Transverse colon (tissue), 4 donors: Measurements from ENCODE around the gene TNS3. TPM values are rescaled to one million over a fixed set of nuclear protein-coding genes. Genes with fewer than 3 reads are reported as not detected.

Experiments used
- DNase-seq: peaks from one replicate; pipeline ENCODE4 v3.0.0-alpha.2; 2019
- H3K27ac ChIP-seq, 4 donors: fragments of 200-600 bp; sonication (generic); 2 replicates each; pipeline ENCODE4 v1.5.1; 2016 to 2018; ENCODE audit warnings: inconsistent platforms in 4 of 4
- H3K27me3 ChIP-seq: fragments of 200-600 bp; sonication (generic); 2 replicates; pipeline ENCODE4 v1.5.1; 2017; ENCODE audit warnings: inconsistent platforms
- H3K36me3 ChIP-seq, 4 donors: fragments of 200-600 bp; sonication (generic); 2 replicates each; pipeline ENCODE4 v1.5.1; 2017 to 2019; ENCODE audit warnings: inconsistent platforms in 4 of 4
- H3K4me1 ChIP-seq, 4 donors: fragments of 200-600 bp; sonication (generic); 2 replicates each; pipeline ENCODE4 v1.5.1; 2017 to 2020; ENCODE audit warnings: inconsistent platforms in 4 of 4
- H3K4me3 ChIP-seq, 4 donors: fragments of 200-600 bp; sonication (generic); 1 replicate in 1 of 4; 2 replicates in 3 of 4; pipeline versions ENCODE4 v1.5.1 to v1.6.1; 2017 to 2019; ENCODE audit warnings: inconsistent platforms in 4 of 4
- H3K9me3 ChIP-seq, 2 donors: fragments of 200-600 bp; sonication (generic); 2 replicates each; pipeline ENCODE4 v1.5.1; 2017 to 2019; ENCODE audit warnings: inconsistent platforms in 2 of 2
- EP300 ChIP-seq: sonication (generic); formaldehyde crosslinking; IDR thresholded peaks from one replicate; pipeline ENCODE4 v1.6.1; 2017; ENCODE audit warnings: antibody characterized with exemption, low read depth
- POLR2A ChIP-seq: fragments of 450-650 bp; IDR thresholded peaks from one replicate; pipeline ENCODE4 v1.6.1; 2016; ENCODE audit warnings: antibody characterized with exemption, mild to moderate bottlenecking, moderate library complexity
- POLR2AphosphoS5 ChIP-seq, 3 donors: sonication (generic); formaldehyde crosslinking; IDR thresholded peaks; one replicate each; pipeline ENCODE4 v1.6.1; 2016; ENCODE audit warnings: antibody characterized with exemption in 3 of 3
- WGBS, 2 donors: methylation state at CpG; one replicate each; pipeline ENCODE4 v1.1.5; 2018; ENCODE audit warnings: low coverage in 1 of 2; 5-methylcytosine and 5-hydroxymethylcytosine counted together
- in situ Hi-C, 4 donors: fragments of 200-750 bp; cut with MboI; loops; one replicate each; pipeline versions ENCODE4 v1.15.0 to v1.15.1; 2017; ENCODE audit warnings: low sequenced_read_pairs in 3 of 4, low pct_ligation_motif_present in 1 of 4, low pct_unique_long_range_greater_than_20kb in 1 of 4
- intact Hi-C: fragments of 100-400 bp; cut with DNase I; formaldehyde crosslinking; loops from one replicate; pipeline ENCODE4 v1.15.1; 2023; ENCODE audit warnings: low total_unique reads
- total RNA-seq, 4 donors: library from RNA; depleted of rRNA; stranded (reverse); fragments of >200 nt; gene quantifications; one replicate each; pipeline ENCODE4 v1.1.0, GENCODE V29; 2016
- TF ChIP-seq, protein P1 (sequence below), 5 experiments: fragments of 200-600 bp in 3 of 5; fragments of 450-650 bp in 2 of 5; sonication (generic) in 3 of 5; IDR thresholded peaks; 1 replicate in 2 of 5; 2 replicates in 3 of 5; pipeline ENCODE4 v1.5.1; 2016 to 2017; ENCODE audit warnings: antibody characterized with exemption in 5 of 5, inconsistent platforms in 3 of 5, mild to moderate bottlenecking in 2 of 5, moderate library complexity in 1 of 5

Gene TNS3
- total RNA-seq, 4 donors from 2014 or later, result 58.5 to 104 (median 72.7) TPM

DNA sequence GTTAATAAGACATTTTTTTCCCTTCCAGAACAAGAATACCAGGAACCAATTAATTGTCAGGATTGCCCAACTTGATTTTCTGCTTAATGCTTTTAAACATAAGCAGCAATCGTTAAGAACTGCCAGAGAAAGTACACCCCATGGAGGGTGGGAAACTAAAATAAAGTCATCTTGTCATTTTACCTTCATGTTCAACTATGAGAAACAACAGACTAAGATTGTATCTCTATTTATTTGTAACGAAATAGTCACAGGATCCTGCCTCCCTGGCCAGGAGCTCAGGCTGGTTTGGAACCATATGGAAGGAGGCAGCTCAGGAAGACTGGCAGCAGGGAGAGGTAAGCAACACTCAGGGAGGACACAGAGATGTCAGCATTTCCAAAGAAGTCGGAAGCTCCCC lies 129.6 kb downstream of the TNS3 start:
- TF ChIP-seq, protein P1, sequence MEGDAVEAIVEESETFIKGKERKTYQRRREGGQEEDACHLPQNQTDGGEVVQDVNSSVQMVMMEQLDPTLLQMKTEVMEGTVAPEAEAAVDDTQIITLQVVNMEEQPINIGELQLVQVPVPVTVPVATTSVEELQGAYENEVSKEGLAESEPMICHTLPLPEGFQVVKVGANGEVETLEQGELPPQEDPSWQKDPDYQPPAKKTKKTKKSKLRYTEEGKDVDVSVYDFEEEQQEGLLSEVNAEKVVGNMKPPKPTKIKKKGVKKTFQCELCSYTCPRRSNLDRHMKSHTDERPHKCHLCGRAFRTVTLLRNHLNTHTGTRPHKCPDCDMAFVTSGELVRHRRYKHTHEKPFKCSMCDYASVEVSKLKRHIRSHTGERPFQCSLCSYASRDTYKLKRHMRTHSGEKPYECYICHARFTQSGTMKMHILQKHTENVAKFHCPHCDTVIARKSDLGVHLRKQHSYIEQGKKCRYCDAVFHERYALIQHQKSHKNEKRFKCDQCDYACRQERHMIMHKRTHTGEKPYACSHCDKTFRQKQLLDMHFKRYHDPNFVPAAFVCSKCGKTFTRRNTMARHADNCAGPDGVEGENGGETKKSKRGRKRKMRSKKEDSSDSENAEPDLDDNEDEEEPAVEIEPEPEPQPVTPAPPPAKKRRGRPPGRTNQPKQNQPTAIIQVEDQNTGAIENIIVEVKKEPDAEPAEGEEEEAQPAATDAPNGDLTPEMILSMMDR (IDR thresholded peaks at IDR 0.05), result no peak
- TF ChIP-seq EP300 (no peak), POLR2AphosphoS5 (IDR thresholded peaks at IDR 0.05) (no peak), POLR2A (no peak)
- intact Hi-C loops (no loop called here), in situ Hi-C loops (loop anchor here in 1 of 4 donors (25.0 kb wide), 1 partner anchor 135 kb away; the partner anchor contains the start of gene TNS3)
- H3K9me3 ChIP-seq, result no peaks in the 10 kb centered on the region
- DNase-seq, result no peak
- no peaks in the 10 kb centered on the region for H3K36me3 ChIP-seq
- H3K27ac ChIP-seq, result peak overlapping the region; percentile 71 to 78 (median 72)
- no peaks in the 10 kb centered on the region for H3K27me3 ChIP-seq
- H3K4me1 ChIP-seq, result peaks cover 31 to 45% (median 38%) of the 10 kb centered on the region in 4 donors
- H3K4me3 ChIP-seq, result no peak overlapping the region
- WGBS, 2 donors, result 55 to 68% methylated on average over 3 of the region's 3 CpGs

DNA sequence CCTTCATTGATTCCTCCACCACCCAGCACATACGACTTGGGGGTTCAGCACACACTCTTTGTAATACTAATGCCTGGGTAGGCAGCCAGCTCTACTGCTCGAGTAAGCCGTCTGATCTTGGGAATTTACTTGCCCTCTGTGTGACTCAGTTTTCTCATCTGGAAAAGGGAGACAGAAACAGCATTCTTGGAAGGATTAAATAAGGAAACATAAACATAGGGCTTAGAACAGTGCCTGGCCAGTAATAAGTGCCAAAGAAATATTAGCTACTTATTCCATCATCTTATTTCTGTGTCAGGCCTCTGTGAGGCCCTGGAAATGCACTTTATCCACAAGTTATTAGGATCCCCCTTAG lies 130.1 kb downstream of the TNS3 start:
- in situ Hi-C loops, result loop anchor here in 1 of 4 donors (25.0 kb wide), 1 partner anchor 135 kb away; the partner anchor contains the start of gene TNS3
- no peaks in the 10 kb centered on the region for H3K36me3 ChIP-seq
- H3K9me3 ChIP-seq, result no peaks in the 10 kb centered on the region
- H3K27me3 ChIP-seq, result no peaks in the 10 kb centered on the region
- intact Hi-C loops, result no loop called here
- peaks cover 31 to 45% (median 40%) of the 10 kb centered on the region in 4 donors for H3K4me1 ChIP-seq
- H3K27ac ChIP-seq, result peak overlapping the region in 3 of 4 donors; percentile 71 to 78 (median 71)
- H3K4me3 ChIP-seq, result no peak overlapping the region
- 28 to 40% methylated on average over 1 to 3 of the region's 3 CpGs for WGBS, 2 donors
- TF ChIP-seq, protein P1 (IDR thresholded peaks at IDR 0.05), result no peak
- no peak for TF ChIP-seq EP300
- TF ChIP-seq POLR2A, result no peak
- TF ChIP-seq POLR2AphosphoS5 (IDR thresholded peaks at IDR 0.05), result no peak
- DNase-seq, result no peak

DNA sequence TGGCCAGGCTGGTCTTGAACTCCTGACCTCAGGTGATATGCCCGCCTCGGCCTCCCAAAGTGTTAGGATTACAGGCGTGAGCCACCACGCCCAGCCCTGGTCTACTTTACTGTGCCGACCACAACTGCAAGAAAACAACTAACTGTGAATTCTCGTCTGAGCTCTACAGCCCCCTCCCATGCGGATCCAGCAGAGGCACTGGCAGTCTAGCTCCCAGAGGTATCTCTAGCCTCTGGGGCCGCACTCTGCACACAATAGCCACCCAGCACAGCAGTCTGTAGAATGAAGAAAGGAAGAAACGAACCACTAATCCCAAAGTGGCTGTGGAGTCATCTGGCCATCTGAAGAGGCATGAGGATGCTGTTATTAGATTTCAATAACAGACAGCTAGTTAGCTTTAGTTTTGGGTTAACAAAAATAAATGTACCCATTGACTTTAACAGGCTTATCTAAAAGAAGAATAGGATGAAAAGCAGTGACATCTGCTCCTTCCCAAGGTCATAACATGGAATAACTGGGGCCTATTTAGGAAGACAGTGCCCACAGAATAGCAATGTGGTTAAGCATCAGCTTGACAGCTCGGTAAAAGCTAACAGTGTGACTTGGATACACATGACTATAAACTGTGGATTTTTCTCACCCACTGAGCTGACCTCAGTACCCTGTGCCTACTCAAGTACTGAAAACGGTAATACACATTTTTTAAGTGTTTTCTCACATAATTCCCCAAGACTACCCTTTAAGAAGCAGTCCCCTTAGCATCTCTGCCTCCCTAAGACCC lies 131.9 kb downstream of the TNS3 start:
- no peaks in the 10 kb centered on the region for H3K36me3 ChIP-seq
- no peak for DNase-seq
- TF ChIP-seq POLR2AphosphoS5 (IDR thresholded peaks at IDR 0.05) (no peak), EP300 (no peak), POLR2A (no peak)
- TF ChIP-seq, protein P1 (IDR thresholded peaks at IDR 0.05), result no peak
- H3K4me1 ChIP-seq, result peaks cover 35 to 60% (median 48%) of the 10 kb centered on the region in 4 donors
- H3K27ac ChIP-seq, result no peak overlapping the region
- H3K9me3 ChIP-seq, result no peaks in the 10 kb centered on the region
- intact Hi-C loops (loop anchor here (10.0 kb wide), 1 partner anchor 365 kb away; no protein-coding TSS in a partner anchor), in situ Hi-C loops (loop anchor here in 3 of 4 donors (25.0 kb wide), 3 partner anchors 137 to 362 kb away; partner anchors contain the start of gene TNS3 (in 1 of the 3))
- H3K27me3 ChIP-seq, result no peaks in the 10 kb centered on the region
- no peak overlapping the region for H3K4me3 ChIP-seq
- 66 to 82% methylated on average over 6 to 11 of the region's 11 CpGs for WGBS, 2 donors

DNA sequence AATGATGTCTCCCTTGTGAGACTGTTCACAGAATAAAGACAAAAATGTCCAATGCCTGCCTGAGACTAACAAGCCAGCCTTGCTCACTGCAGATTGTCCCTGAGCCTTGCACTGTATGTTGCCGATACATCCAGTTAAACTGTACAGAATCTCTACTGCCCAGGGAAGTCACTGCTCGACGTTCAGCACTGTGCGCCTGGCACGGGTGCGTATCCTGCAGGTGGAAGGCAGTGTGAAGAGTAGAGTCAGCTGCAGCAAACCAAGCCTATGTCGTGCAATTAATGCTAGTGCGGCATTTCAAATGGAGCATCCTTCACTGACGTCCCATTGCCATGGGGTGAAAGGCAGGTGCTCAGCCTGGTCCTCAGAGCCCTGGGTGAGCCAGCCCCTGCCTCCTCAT lies 132.9 kb downstream of the TNS3 start:
- in situ Hi-C loops, result loop anchor here in 2 of 4 donors (25.0 kb wide), 2 partner anchors 187 to 363 kb away; no protein-coding TSS in a partner anchor

More for the DNA sequence above, 132.9 kb downstream of the TNS3 start:
- DNase-seq, result no peak
- H3K27me3 ChIP-seq, result no peaks in the 10 kb centered on the region
- TF ChIP-seq EP300, result no peak
- TF ChIP-seq, protein P1 (IDR thresholded peaks at IDR 0.05), result no peak
- no peak for TF ChIP-seq POLR2AphosphoS5 (IDR thresholded peaks at IDR 0.05)
- 92 to 94% methylated on average over 2 to 9 of the region's 9 CpGs for WGBS, 2 donors
- H3K9me3 ChIP-seq, result no peaks in the 10 kb centered on the region
- no peaks in the 10 kb centered on the region for H3K36me3 ChIP-seq
- peaks cover 26 to 55% (median 39%) of the 10 kb centered on the region in 4 donors for H3K4me1 ChIP-seq
- intact Hi-C loops, result loop anchor here (10.0 kb wide), 1 partner anchor 366 kb away; no protein-coding TSS in a partner anchor
- H3K4me3 ChIP-seq, result no peak overlapping the region
- no peak overlapping the region for H3K27ac ChIP-seq
